GM19395 (cell line): ENCODE results near the gene TCF19.

Source experiments
- ATAC-seq: cut with Tn5 transposase; IDR thresholded peaks from one replicate; pipeline ENCODE4 v1.9.1; 2021; ENCODE audit warnings: mild to moderate bottlenecking, moderate library complexity; ENCODE audit not compliant: unreplicated experiment

Gene TCF19

GRCh38 chr6:31158140-31158862 lies at the start of gene TCF19:
TSS of gene TCF19 (plus strand) at chr6:31158589. CDS start at chr6:31159470, 881 bp downstream.
- ATAC-seq = peak; percentile 86

- no peak for ATAC-seq
Measured at GRCh38 chr6:31110825-31111582, 47.4 kb upstream of the TCF19 start.

- ATAC-seq = no peak
Measured at GRCh38 chr6:31111712-31112111, 46.7 kb upstream of the TCF19 start.

GRCh38 chr6:31112478-31112877 lies 45.9 kb upstream of the TCF19 start, which contains the start of gene C6orf15:
TSS of gene C6orf15 (minus strand) at chr6:31112575. CDS start at chr6:31112555, 20 bp downstream.
- no peak for ATAC-seq

DNA sequence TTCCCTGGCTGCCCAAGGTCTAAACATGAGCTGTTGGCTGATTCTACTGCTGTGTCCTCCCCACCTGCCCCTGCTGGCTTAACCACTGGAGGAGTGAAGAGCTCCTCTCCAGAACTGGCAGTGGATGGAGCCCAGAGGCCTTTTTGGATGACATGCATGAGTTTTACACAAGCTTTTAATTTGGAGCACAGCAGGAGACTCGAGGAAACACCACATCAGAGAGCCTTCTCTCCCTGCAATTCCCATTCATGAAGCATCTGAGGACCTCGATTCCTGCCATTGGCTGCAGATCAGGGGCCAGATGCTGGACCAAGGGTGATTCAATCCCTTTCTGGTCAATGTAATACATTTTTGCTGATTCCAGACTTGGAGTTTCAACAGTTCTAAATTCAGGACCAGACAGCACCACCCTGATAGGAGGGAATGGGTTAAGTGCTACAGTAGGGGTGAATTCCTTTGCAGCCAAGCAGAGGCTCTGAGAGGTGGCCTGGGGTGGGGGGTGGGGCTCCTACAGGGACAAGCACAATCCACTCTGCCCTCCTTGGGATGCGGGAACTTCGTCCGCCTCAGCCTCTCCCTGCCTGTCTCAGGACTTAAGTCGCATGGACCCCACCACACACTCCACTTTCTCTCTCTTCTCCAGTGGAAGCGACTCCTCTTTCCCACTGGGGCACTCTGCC lies 44.4 kb upstream of the TCF19 start:
- no peak for ATAC-seq

- no peak for ATAC-seq
Measured at GRCh38 chr6:31114541-31114878, 43.9 kb upstream of the TCF19 start, which contains the start of gene PSORS1C1. TSS of gene PSORS1C1 (plus strand) at chr6:31114800. CDS start at chr6:31129633, 14,833 bp downstream.

DNA sequence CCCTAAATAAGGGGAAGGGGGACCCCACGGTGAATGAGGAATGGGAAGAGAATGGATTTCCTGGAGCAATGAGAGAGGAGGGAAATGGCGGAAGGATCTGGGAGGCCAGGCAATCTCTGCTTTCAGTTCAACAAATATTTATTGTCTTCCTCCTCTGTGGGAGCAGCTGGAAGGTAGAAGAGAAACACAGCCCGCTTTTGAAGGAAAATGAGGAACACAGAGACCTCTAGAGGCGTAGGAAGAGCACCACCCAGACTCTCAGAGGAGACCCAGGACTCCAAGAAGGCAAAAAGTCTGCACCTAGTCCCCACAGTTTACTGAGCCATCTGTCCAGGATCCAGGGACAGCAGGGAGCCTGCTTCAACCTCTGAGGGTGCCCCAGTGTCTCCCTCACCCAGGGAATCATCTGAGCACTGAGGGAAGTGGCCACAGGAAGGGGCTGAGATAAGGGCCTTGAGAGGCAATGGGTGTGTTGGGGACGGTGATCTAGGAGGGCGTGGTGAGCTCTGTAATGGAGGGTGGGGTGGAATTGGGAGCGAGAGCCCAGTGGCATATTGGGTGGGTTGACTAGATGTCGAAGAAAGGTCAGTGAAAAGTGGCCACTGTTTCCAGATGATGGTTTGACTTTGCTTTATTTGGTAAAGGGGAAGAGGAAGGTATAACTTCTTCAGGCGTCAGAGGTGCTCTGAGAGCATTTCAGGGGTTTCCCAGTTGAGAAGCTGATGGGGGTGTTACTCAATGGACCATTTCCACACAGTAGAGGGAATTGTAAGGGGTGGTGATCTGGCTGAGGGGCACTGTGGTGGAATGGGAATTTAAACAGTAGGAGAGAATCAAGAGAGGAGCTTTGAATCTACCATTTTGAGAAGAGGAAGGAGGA lies 43.2 kb upstream of the TCF19 start:
- ATAC-seq = no peak

DNA sequence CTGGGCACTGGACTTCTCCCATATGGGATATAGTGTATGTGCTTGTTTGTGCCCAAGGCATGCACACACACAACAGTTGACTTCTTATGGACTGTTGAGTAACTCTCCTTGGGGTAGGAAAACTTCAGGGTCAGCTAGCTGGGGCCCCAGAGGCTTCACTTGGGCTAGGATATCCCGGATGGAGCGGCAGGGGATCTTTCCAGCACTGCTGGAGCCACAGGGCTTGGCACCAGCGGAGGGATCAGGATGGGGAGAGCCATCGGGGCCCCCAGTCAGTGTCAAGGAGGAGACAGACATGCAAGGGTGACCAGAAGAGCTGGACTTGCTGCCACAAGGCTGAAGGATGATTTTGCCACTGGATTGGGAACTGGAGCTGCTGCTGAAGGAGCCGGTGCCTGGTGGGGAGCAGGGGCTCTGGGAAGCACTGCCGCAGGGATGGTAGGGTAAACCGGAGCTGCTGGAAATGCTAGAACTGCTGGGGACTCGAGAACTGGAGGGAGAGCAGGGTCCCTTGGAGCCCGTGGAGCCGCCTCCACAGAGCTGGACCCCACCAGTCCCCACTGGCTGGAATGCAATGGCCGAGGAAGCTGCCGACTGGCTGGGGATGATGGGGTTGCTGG lies 42.3 kb upstream of the TCF19 start:
- ATAC-seq = no peak

DNA sequence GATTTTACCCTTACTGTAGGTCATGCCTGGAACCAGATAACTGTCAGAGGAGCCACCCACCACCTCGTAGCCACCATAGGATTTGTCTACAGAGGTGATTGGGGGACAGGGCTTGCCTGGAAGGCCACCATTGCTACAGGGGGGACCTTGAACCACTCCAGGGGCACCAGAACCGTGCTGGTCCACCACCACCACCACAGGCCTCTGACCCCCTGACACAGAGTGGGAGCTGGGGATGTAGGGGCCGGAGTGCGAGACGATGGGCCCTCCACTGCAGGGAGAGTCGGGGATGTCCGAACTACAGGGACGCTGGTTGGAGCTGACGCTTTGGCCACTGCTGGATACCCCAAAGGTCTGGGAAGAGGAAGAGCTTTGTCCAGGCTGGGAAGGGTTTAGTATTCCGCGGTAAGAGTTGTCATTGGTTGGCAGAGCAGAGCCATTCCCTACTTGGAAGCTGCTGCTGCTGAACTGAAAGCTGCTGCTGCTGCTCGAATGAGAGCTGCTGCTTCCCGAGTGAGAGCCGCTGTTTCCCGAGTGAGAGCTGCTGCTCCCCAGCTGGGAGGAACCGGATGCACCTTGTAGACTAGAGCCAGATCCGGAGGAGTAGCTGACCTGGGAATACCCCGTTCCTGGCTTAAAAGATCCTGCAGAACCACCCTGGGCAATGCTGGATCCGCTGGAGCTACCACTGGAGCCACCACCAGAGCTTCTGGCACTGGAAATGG lies 41.6 kb upstream of the TCF19 start:
- ATAC-seq = no peak

GRCh38 chr6:31118178-31118577 lies 40.2 kb upstream of the TCF19 start:
- ATAC-seq = no peak

DNA sequence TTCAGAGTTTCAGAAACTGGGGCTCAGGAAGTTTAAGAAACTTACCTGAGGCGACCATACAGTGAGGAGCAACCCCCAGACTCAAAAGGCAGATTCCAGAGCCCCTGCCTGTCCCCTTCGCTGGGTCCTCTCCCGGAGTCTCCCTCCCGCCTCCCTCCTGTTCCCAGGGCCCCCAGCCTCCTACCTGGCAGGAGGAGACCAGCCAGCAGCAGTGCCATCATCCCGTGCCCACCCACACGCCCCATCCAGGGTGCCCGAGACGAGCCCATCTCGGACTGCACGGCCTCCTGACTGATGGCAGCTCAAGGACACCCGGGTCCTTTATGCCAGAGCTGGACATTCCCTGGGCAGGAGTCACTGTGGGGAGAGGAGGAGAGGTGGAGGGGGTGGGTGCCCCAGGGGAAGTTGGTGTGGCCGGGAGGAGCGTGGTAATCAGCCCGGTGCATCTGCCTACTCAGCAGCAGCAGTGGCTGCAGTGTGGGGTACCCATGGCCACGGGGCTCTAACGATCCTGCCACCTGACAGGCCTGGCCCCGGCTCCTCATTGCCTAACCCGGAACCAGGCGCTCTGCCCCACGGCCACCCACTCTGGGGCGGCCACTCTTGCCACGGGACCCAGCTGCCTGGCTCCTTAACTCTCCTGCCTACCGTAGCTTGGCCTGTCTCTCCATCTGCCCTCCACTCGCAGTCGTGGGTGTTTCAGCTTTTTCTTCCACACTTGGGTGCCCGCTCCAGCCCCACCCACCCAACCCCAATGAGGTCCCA lies 38.1 kb upstream of the TCF19 start, which contains the start of gene CDSN:
Gene CDSN (minus strand): TSS at position 296 of the 765 bp plus-strand sequence. CDS start 27 bp downstream, at position 269.
- ATAC-seq = no peak

- ATAC-seq = no peak
Measured at GRCh38 chr6:31121131-31121790, 37.1 kb upstream of the TCF19 start.

- no peak for ATAC-seq
Measured at GRCh38 chr6:31122791-31123706, 35.3 kb upstream of the TCF19 start.

DNA sequence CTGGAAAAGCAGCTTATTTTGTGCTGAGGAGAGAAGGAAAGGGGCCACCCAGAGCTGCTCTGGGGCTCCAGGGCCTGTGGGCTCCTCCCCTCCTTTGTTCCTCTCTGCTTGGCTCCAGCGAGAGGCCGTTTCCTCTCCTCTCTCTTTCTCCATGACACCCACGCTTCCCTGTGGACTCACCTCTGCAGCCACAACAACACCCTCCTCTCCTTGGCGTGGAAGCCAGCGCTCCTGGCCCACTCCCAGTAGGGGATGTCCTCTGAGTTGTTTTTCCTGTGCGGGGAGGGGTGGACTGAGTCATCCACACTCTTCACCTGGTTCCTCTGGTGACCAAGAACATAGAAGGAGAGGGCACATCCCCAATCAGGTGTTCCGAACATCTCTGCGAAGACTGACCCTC lies 33.2 kb upstream of the TCF19 start:
- no peak for ATAC-seq

DNA sequence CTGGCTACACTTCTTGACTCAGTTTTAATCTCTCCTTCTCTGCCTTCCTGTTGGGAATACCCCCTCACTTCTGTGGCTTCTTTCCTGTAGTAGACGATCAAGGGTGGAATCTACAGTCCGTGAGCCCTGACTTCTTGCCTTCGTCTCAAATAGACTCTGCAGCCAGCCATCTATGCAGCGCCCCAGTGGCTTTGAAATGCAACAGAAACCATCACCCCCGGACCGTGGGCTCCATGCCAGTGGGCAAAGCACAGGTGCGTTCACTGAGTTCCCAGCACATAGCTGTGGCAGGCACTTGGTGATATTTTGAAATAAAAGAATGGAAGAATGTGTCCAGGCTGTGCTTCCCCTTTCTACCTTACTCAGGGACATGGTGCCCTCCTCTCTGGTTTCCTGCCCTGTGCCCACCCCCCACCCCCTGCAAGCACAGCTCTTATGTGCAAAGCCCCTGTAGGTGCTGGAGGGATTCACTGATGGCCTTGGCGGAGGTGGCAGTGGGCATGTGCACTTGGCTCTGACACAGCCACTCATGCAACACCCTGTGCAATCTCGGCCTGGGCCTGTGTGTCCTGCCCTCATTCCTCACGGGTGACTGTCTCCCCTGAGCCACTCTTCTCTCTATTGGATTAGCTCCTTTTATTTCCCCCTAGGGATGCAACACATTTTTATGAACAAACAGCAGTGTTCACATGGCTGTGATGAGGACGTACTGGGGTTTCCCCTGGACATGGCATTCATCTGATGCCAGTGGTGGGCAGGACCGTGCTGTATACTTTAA lies 32.6 kb upstream of the TCF19 start:
- no peak for ATAC-seq

DNA sequence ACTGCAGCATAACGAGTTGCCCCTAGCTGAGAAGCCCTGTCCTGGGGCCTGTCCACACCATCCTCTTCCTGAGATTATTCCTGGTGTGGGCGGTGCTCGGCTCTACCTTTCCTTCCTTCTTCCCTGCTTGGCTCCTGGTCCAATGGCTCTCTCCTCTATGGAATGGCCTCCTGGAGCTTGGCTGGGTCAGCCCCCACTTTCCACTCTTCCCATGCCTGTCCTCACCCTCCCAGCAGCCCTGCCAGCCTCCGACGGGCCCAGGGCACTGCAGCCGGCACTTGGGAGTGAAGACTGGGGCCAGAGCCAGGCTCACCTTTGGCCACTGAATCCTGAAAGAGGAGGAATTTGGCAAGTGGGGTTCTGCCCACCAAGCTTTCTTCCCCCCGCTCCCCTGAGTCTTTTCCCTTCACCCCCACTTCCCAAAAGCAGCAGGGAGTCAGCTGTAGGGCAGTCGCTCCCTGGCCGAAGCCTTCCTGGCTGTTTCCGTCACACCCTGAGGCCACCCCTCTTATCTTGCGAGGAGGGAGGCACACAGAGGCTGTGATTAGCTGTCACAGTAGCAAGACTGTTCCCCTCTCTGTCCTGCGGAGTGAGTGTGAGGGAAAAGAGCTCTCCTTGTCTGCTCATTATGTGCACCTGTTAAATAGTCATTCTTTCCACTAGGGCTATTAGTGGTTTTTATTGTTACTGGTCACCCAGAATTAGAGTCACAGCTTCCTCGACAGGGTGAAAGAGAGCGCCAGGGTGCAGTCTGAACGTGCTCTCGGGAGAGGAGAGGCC lies 31.8 kb upstream of the TCF19 start:
- no peak for ATAC-seq
